Measurements from ENCODE around the gene GPR3. TPM values are rescaled to one million over a fixed set of nuclear protein-coding genes. Genes with fewer than 3 reads are reported as not detected.
A peak's percentile ranks its signal among the peaks of the same experiment; 100 is the strongest.

GPR3 gene
- total and polyA plus RNA-seq, 2 of the 13 experiments (the other 11 are each of a cell fraction or from before 2014, with no cell fraction given), result 1.00 to 2.6 TPM

GRCh38 chr1:27366411-27367159 lies 25.8 kb upstream of the GPR3 start, which contains the start of gene MAP3K6 (continued):
- TF ChIP-seq ZNF572 (CRISPR knock-in tag; IDR thresholded peaks at IDR 0.05), result no peak
- no peak for TF ChIP-seq PRDM4 (CRISPR knock-in tag; IDR thresholded peaks at IDR 0.05; ENCODE audit: borderline replicate concordance)
- TF ChIP-seq ZNF567 (CRISPR knock-in tag; IDR thresholded peaks at IDR 0.05; ENCODE audit: borderline replicate concordance), result no peak
- TF ChIP-seq ZNF335 (CRISPR knock-in tag; IDR thresholded peaks at IDR 0.05), result no peak
- 0 out of 2 replicates have a peak, but pooled peaks have one; percentile 43 for TF ChIP-seq ZSCAN31 (CRISPR knock-in tag; IDR thresholded peaks at IDR 0.05; ENCODE audit: low read depth)
- TF ChIP-seq ZIK1 (CRISPR knock-in tag; IDR thresholded peaks at IDR 0.05; ENCODE audit: borderline replicate concordance, low read depth), result no peak
- TF ChIP-seq HINFP (CRISPR knock-in tag; IDR thresholded peaks at IDR 0.05; ENCODE audit: low read depth), result no peak
- TF ChIP-seq NRL (CRISPR knock-in tag; IDR thresholded peaks at IDR 0.05; ENCODE audit: borderline replicate concordance), result 0 out of 2 replicates have a peak, but pooled peaks have one; percentile 57
- TF ChIP-seq CENPT (CRISPR knock-in tag; IDR thresholded peaks at IDR 0.05; ENCODE audit: low read depth), result no peak
- TF ChIP-seq FOXA1 (IDR thresholded peaks at IDR 0.05), result no peak
- TF ChIP-seq FOXA1 (CRISPR knock-in tag; IDR thresholded peaks at IDR 0.05), result no peak
- TF ChIP-seq SATB2 (CRISPR knock-in tag; IDR thresholded peaks at IDR 0.05), result no peak
- TF ChIP-seq PPARG (CRISPR knock-in tag; conservative IDR thresholded peaks at IDR 0.05), result no peak
- no peak for TF ChIP-seq SMAD9 (CRISPR knock-in tag; IDR thresholded peaks at IDR 0.05)
- no peak for TF ChIP-seq MLXIP (CRISPR knock-in tag; IDR thresholded peaks at IDR 0.05; ENCODE audit: borderline replicate concordance)
- TF ChIP-seq ETV6 (CRISPR knock-in tag; conservative IDR thresholded peaks at IDR 0.05), result no peak
- TF ChIP-seq ZNF598 (CRISPR knock-in tag; IDR thresholded peaks at IDR 0.05; ENCODE audit: borderline replicate concordance), result no peak
- no peak for TF ChIP-seq BCL6 (CRISPR knock-in tag; IDR thresholded peaks at IDR 0.05)
- TF ChIP-seq TOPORS (CRISPR knock-in tag; IDR thresholded peaks at IDR 0.05), result no peak
- TF ChIP-seq ZNF543 (CRISPR knock-in tag; IDR thresholded peaks at IDR 0.05), result no peak
- TF ChIP-seq ZFP36L1 (CRISPR knock-in tag; IDR thresholded peaks at IDR 0.05), result no peak
- no peak for TF ChIP-seq TOE1 (CRISPR knock-in tag; IDR thresholded peaks at IDR 0.05)
- no peak for TF ChIP-seq TERF1 (CRISPR knock-in tag; IDR thresholded peaks at IDR 0.05)
